ENCODE measurements around the gene ZFYVE19.
"Not testable (repeated sequence)": the region's sequence is repeated elsewhere in the genome, so short reads cannot be mapped to it uniquely, and the experiment has no call there.

The ZFYVE19 gene

DNA sequence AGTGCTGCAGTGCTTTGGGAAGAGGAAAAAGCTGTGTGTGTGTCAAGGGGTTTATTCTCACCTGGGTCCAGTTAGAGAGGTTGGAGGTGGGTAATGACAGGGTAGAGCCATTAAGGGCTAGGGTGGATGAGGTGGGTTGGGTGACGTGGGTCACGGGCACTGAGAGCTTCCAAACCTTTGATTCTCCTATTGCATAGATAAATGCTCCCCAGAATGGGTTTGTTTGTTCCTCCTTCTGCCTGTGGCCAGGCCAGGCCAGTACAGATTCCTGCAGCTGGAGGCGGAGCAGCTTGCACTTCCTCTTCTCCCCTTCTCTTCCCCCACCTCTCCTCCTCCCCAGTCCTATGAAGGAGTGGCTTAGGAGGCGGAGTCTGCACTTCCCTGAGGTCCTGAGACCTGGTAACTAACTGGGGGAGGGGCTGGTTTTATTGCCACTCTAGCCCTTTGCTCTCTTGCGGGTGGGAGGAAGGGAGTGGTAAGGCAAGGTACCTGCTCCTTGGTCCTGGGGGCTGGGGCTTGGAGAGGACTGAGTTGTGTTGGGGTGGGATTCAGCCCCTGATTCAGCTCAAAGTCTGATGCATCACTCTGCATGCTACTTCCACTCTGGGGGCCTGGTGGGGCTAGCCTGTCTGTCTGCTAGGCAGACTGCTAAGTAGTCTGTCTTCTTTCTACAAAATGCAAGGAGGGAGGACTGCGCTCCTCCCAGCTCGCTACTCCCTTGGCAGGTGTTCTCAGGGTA lies 40.5 kb downstream of the ZFYVE19 start:
- no peak for DNase-seq (ENCODE audit: low read depth)

DNA sequence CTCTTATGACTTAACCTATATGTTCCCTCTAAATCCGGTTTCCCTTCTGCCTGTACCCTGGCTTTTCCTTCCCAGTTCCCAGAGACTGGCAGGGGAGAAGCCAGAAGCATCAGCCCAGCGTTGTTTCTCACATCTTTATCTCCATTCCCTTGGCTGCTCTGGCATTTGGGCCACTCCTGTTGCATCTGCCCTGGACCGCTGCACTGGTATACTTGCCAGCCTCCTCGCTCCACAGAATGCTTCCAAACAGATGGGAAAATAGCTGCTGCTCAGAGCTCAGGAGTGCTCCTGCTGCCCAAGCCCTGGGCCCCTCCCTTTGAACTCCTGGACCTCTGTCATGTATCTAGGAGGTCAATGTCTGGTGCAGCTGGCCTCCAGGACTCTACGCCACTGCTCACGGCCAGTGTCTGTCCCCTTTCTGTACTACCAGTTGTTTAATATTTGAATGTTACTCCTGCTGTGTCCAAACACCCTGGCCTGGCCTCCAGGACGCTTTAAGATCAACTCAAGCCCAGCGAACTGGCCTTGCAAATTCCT lies 43.8 kb downstream of the ZFYVE19 start:
- no peak for DNase-seq (ENCODE audit: low read depth)

DNA sequence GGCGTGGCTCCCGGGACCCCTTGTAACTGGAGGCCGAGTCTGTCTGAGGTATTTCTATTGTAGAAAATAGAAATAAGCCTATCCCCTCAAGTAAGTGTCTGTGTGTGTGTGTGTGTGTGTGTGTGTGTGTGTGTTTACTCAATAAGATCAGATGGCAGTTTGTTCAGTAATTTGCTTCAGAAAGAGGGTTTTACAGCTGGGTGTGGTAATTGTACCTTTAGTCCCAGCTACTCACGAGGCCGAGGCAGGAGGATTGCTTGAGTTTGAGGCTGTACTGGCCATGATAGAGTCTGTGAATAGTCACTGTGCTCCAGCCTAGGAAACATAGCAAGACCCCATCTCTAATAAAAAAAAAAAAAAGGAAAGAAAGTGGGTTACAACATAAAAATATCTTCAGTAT lies 45.6 kb downstream of the ZFYVE19 start:
- no peak for DNase-seq (ENCODE audit: low read depth)

DNA sequence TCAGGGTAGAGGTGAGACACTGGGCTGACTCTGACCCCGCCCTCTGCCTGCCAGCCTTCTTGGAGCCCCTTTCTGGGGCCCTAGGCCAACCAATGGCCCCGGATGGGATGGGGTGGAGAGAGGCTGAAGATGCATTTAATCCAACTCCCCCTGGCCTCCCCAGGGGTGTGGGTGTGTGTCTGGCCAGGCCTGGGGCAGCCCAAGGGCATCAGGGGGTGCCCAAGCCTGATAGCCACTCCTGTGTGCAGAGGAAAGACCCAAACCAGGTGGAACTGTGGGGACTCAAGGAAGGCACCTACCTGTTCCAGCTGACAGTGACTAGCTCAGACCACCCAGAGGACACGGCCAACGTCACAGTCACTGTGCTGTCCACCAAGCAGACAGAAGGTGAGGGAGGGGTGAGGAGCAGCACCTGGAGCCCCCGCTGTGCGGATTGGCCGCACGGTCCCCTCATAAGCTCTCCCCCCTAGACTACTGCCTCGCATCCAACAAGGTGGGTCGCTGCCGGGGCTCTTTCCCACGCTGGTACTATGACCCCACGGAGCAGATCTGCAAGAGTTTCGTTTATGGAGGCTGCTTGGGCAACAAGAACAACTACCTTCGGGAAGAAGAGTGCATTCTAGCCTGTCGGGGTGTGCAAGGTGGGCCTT lies 46.5 kb downstream of the ZFYVE19 start:
- no peak for DNase-seq (ENCODE audit: low read depth)

DNA sequence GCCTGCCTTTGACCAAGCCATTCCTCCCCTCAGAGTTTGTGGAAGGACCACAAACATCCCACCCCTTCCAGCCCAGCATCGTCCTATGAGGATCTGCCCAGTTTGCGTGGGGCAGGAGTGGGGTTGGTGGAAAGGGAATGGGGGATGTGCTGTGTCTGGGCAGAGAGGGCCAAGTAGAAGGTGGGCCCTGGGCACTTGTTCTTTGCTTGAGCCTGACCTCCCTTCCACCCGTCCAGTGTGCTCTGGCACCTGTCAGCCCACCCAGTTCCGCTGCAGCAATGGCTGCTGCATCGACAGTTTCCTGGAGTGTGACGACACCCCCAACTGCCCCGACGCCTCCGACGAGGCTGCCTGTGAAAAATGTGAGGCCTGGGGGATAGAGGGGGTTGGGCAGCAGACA lies 47.3 kb downstream of the ZFYVE19 start:
- no peak for DNase-seq (ENCODE audit: low read depth)

DNA sequence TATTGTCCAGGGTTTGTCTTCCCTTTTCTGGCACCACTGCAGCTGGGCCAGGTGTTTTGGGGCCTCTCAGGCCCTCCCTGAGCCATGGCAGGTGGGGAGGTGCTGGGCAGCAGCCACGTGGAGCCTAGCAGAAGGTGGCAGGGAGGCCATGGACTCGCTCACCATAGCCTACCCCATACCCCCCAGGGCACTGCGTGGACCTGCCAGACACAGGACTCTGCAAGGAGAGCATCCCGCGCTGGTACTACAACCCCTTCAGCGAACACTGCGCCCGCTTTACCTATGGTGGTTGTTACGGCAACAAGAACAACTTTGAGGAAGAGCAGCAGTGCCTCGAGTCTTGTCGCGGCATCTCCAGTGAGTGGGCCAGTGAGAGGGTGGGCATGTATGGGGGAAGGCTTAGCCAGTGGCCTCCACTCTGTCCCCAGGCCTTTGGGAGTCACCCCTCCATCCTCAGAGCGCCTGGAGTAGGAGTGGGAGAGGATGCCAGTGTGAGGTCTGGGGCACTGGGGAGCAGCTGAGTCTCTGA lies 48.9 kb downstream of the ZFYVE19 start:
- no peak for DNase-seq (ENCODE audit: low read depth)

DNA sequence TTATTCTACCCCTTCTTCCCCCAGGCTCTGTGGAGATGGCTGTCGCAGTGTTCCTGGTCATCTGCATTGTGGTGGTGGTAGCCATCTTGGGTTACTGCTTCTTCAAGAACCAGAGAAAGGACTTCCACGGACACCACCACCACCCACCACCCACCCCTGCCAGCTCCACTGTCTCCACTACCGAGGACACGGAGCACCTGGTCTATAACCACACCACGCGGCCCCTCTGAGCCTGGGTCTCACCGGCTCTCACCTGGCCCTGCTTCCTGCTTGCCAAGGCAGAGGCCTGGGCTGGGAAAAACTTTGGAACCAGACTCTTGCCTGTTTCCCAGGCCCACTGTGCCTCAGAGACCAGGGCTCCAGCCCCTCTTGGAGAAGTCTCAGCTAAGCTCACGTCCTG lies 49.9 kb downstream of the ZFYVE19 start:
- DNase-seq (ENCODE audit: low read depth), result no peak

DNA sequence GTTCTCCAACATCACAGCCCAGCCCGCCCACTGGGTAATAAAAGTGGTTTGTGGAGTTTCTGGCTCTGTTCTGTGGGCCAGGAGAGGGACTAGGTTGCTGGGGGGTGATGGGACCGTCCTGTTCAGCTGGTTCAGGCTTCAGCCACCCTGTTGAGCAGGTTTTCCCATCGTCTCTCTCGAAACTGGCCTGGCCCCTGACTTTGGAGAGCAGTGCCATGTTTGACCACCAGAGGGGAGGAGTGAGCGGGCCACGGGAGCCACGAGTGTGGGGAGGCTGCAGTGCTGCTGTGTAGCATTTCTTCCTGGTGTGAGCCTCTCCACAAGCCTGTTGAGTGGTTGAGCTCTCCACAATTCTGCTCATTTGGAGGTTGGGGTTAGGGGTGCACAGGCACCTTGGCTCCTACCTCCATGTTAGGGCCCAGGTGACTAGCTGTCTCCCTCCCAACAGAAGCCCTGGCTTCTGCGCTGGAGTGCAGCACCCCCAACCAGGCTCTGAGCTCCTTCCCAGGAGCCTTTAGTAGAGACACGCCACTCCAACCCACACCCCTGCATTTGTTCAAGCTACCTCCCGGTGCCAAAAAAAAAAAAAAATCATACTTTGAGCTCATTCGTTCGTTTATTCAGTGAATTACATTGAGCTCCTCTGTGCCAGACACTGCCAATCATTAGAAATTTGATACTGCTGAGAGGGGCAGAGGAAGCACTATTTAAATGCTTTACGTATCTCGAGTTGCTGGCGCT lies 50.9 kb downstream of the ZFYVE19 start:
- peak; percentile 21 for DNase-seq (ENCODE audit: low read depth)

DNA sequence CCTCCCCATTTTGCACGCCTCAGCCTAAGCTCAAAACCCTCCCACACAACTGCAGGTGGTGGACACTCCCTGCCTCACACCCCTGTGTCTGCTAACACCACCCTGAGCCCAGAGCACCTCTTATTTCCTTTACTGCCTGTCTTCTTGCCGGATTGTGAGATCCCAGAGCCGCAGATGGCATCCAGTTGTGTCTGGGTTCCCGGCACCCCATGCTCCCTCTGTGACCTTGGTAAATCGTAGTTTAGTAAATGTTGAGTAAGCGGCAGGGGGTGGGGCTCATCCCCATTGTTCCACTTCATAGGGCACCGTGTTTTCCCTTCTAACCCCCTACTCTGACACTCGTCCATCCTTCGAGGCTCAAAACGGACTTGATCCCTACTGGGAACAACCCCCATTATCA lies 51.8 kb downstream of the ZFYVE19 start:
- no peak for DNase-seq (ENCODE audit: low read depth)

DNA sequence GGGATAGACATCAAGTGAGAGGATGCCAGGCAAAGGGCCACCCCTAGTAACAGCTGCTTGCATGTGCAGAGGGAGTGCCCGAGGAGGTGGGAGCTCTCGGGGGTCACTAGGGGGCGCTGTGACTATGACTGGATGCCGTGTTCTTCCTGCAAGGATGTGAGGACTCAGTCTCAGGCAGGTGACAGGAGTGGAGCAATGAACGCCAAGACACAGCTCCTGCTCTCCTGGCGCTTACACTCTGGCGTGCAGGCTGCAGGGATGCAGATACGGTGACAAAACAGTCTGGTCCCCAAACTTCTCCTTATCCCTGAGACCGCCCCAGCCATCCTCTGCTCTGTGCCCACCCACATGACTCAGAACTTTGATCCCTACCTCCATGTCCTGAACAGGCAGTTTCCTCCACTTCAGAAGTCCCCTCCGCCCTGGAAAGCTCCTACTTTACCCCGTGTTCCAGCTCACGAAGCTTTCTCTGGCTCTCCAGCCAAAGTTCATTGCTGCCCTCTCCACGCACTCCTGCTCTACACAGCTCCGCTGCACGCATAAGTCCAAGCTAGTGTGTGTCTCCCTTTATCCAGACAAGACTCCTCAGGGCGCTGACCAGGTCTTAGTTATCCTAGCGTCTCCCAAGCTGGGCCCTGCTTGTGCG lies 52.4 kb downstream of the ZFYVE19 start:
- DNase-seq (ENCODE audit: low read depth), result peak; percentile 38

DNA sequence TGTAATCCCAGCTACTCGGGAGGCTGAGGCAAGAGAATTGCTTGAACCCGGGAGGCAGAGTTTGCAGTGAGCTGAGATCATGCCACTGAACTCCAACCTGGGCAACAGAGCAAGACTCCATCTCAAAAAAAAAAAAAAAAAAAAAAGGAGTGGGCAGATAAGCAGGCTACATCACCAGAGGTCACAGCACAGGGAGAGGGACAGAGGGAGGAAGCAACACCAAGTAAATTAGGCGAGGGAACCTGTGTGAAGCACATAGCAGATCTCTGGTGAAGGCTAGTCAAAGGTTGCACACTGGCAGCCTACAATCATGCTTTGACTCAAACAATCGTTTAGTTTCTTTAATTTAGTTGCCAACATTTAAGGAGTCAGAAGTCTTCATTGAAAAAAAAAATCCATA lies 54.3 kb downstream of the ZFYVE19 start:
- not testable (repeated sequence) for DNase-seq (ENCODE audit: low read depth)

DNA sequence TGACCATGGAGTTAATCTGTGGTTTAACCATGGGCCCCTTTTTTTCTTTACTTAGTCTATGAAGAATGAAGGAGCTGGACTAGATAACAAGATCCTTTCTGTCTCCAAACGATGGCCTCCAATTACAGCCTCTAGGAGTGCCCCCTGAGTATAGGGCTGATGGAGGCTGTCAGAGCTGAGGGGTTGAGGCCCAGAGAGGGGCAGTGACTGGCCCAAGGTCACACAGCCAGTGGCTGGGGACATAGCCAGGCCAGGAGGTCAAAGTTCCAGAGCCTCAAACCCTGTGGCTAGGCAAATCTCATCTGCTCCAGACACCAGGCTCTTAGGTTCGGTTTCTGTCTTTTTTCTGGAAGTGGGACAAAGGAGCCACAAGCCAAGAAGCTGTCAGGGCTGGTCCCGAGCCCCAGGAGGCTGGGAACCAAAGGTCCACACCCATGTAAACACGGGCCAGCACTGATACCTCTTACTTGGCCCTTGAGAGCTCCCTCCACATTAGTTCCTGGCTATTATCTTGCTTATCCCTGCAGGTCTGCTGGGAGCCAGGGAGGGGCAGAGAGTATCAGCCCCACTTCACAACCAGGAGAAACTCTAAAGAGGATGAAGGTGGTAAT lies 56.9 kb downstream of the ZFYVE19 start:
- DNase-seq (ENCODE audit: low read depth), result no peak

All from fibroblast of the conjunctiva (primary cell).